Measurements from ENCODE around the gene FBXW12.

Gene FBXW12

DNA sequence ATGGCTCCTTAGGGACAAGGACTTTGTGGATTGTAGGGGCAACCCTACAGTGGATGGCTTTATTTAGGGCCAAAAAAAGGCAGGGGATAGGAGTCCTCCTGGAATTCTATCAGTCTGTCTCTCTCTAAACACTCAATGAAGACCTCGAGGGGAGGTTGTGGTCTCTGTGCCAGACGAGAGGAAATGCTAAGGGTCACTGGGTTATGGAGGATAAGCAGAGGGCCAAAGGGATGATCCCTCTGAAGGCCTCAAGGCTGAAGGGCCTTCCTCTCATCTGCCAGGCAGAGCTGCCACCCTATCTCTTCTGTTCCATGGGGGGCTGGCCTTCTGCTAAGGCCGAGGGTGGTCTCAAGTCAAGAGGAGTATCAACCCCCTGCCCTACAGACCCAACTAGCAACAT lies 30.9 kb downstream of the FBXW12 start:
- H3K27me3 ChIP-seq (ENCODE audit: low read length) = no peaks in the 10 kb centered on the region
- no peak overlapping the region for H3K4me3 ChIP-seq (ENCODE audit: insufficient read depth, low read length, poor library complexity, severe bottlenecking)
- H3K79me2 ChIP-seq (ENCODE audit: insufficient read depth, low read length) = no peaks in the 10 kb centered on the region
- no peak overlapping the region for H2AFZ ChIP-seq (ENCODE audit: low read depth, low read length, severe bottlenecking)
- no peak overlapping the region for H3K4me2 ChIP-seq (ENCODE audit: low read depth, low read length, poor library complexity, severe bottlenecking)
- no peaks in the 10 kb centered on the region for H3K9me3 ChIP-seq (ENCODE audit: insufficient read depth, low read length)
- H3K36me3 ChIP-seq (ENCODE audit: low read length) = no peaks in the 10 kb centered on the region
- no peak overlapping the region for H3K27ac ChIP-seq (ENCODE audit: low read depth, low read length)
- TF ChIP-seq EZH2phosphoT487 (conservative IDR thresholded peaks at IDR 0.05; ENCODE audit: low read length) = no peak
- TF ChIP-seq CTCF (IDR thresholded peaks at IDR 0.05; ENCODE audit: insufficient read depth, low read length, poor library complexity, severe bottlenecking) = no peak
- H3K9ac ChIP-seq (ENCODE audit: low read length) = no peak overlapping the region
- no peaks in the 10 kb centered on the region for H3F3A ChIP-seq (ENCODE audit: insufficient read depth)
- no peaks in the 10 kb centered on the region for H4K20me1 ChIP-seq (ENCODE audit: low read depth, low read length)
- H3K9me2 ChIP-seq (replicated peaks; ENCODE audit: insufficient read depth, low read length) = no peaks in the 10 kb centered on the region

DNA sequence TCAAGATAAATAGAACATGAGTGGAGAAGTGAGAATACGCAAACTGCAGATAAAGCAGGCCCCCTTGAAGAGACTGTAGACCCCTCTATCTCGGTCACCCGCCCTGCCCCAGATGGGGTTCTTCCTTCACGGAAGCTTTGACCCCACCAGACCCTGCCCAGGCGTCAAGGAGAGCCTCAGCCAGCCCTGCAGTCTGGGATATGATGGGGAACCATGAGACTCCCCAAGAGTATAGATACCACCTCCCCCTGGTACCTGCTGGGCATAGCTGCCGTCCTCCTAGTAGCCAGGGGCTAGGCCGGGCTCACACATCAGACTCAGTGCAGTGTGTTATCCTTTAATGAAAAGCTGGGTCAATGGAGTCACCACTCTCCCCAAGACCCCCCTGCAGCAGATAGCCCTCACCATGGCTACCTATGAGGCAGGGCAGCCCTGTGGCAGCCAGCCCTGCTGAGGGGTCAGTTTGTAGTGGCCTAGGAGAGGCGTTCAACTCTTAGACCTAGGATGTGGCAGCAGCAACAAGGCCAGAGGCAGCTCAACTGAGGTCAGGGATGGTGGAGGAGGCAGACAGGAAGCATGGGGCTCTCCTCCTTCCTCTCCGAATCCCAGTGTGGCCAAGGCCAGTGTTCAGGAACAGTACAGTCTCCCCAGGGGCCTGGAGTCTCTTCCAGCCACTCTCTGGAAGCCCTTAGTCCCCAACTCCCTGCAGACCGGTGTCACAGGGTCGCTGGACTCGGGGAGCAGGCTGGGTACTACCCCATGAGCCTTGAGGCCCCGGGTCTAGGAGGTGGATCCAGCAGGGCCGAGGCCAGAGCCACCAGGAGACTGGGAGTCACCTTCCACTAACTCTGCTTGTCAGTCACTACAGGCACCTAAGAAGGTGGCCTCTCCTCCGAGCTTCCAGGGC lies 31.8 kb downstream of the FBXW12 start:
- no peaks in the 10 kb centered on the region for H3K36me3 ChIP-seq (ENCODE audit: low read length)
- no peak overlapping the region for H2AFZ ChIP-seq (ENCODE audit: low read depth, low read length, severe bottlenecking)
- H3K27me3 ChIP-seq (ENCODE audit: low read length) = no peaks in the 10 kb centered on the region
- no peak for TF ChIP-seq EZH2phosphoT487 (conservative IDR thresholded peaks at IDR 0.05; ENCODE audit: low read length)
- TF ChIP-seq CTCF (IDR thresholded peaks at IDR 0.05; ENCODE audit: insufficient read depth, low read length, poor library complexity, severe bottlenecking) = no peak
- H4K20me1 ChIP-seq (ENCODE audit: low read depth, low read length) = no peaks in the 10 kb centered on the region
- no peak overlapping the region for H3K27ac ChIP-seq (ENCODE audit: low read depth, low read length)
- H3K79me2 ChIP-seq (ENCODE audit: insufficient read depth, low read length) = no peaks in the 10 kb centered on the region
- no peaks in the 10 kb centered on the region for H3K9me3 ChIP-seq (ENCODE audit: insufficient read depth, low read length)
- no peaks in the 10 kb centered on the region for H3F3A ChIP-seq (ENCODE audit: insufficient read depth)
- no peak overlapping the region for H3K4me3 ChIP-seq (ENCODE audit: insufficient read depth, low read length, poor library complexity, severe bottlenecking)
- no peak overlapping the region for H3K9ac ChIP-seq (ENCODE audit: low read length)
- H3K9me2 ChIP-seq (replicated peaks; ENCODE audit: insufficient read depth, low read length) = no peaks in the 10 kb centered on the region
- no peak overlapping the region for H3K4me2 ChIP-seq (ENCODE audit: low read depth, low read length, poor library complexity, severe bottlenecking)

DNA sequence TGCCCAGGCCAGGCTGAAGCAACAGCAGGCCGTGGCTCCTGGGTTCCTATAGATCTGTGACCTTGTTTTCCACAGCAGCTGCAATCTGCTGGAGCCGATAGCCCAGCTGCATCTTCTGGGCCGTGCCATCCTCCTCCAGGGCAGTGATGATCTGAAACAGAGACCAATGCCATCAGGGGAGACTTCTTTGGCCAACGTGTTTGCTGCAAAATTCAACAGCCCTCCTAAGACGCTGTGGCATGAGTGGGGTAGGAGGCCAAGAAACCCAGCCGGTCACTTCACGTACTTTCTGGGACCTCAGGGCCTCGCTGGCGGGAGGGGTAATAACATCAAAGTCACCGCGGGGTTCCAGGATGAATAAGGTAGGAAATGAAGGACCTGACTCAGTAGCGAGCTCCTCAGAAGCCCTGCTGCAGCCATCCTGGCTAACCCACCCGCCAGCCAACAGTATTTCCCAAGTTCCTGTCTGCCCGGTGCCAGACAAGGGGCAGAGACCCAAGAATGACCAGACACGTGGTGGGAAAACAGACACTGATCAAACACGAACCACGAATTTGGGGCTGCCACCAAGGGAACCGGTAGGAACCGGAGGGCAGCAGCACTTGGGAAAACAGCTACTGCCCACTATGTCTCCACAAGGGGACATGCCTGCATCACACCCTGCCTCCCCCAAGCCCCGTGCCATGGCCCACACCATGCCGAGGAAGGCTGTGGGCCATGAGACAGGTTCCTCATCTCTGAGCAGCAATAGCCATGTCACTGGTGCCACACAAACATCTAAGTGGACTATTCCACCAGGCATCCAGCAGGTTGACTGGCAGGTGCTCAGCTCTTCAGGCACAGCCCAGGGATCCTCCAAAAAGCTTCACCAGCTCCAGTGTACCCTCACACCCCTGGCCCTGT lies 32.7 kb downstream of the FBXW12 start:
- Histone ChIP-seq H3K27ac (ENCODE audit: low read depth, low read length) (no peak overlapping the region), H3K9ac (ENCODE audit: low read length) (no peak overlapping the region), H3K27me3 (ENCODE audit: low read length) (no peaks in the 10 kb centered on the region), H4K20me1 (ENCODE audit: low read depth, low read length) (no peaks in the 10 kb centered on the region), H3K9me3 (ENCODE audit: insufficient read depth, low read length) (no peaks in the 10 kb centered on the region), H3K4me2 (ENCODE audit: low read depth, low read length, poor library complexity, severe bottlenecking) (no peak overlapping the region), H3K36me3 (ENCODE audit: low read length) (no peaks in the 10 kb centered on the region), H3K4me3 (ENCODE audit: insufficient read depth, low read length, poor library complexity, severe bottlenecking) (no peak overlapping the region), H3K9me2 (replicated peaks; ENCODE audit: insufficient read depth, low read length) (no peaks in the 10 kb centered on the region), H3K79me2 (ENCODE audit: insufficient read depth, low read length) (no peaks in the 10 kb centered on the region), H2AFZ (ENCODE audit: low read depth, low read length, severe bottlenecking) (no peak overlapping the region), H3F3A (ENCODE audit: insufficient read depth) (no peaks in the 10 kb centered on the region)
- TF ChIP-seq CTCF (IDR thresholded peaks at IDR 0.05; ENCODE audit: insufficient read depth, low read length, poor library complexity, severe bottlenecking) (no peak), EZH2phosphoT487 (conservative IDR thresholded peaks at IDR 0.05; ENCODE audit: low read length) (no peak)

All from SU-DHL-6 (cell line).